ENCODE results near the gene SLC4A7.
"Not testable (repeated sequence)": the region's sequence is repeated elsewhere in the genome, so short reads cannot be mapped to it uniquely, and the experiment has no call there.

SLC4A7 gene

DNA sequence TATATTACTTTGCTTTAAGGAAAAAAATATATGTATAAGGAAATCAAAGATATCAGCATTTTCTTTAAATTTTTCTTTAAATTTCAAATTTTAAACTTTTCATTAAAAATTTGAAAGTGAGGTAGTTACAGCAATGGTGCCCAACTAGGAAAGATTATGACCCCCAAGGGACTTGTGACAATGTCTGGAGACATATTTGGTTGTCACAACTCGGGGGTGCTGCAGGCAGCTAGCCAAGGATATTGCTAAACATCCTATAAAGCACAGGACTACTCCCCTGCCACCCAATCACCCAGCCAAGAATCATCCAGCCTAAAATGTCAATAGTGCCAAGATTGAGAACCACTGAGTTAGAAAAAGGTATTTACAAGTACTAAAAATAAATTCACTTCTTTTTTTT lies 57.3 kb downstream of the SLC4A7 start:
- no peak for DNase-seq

DNA sequence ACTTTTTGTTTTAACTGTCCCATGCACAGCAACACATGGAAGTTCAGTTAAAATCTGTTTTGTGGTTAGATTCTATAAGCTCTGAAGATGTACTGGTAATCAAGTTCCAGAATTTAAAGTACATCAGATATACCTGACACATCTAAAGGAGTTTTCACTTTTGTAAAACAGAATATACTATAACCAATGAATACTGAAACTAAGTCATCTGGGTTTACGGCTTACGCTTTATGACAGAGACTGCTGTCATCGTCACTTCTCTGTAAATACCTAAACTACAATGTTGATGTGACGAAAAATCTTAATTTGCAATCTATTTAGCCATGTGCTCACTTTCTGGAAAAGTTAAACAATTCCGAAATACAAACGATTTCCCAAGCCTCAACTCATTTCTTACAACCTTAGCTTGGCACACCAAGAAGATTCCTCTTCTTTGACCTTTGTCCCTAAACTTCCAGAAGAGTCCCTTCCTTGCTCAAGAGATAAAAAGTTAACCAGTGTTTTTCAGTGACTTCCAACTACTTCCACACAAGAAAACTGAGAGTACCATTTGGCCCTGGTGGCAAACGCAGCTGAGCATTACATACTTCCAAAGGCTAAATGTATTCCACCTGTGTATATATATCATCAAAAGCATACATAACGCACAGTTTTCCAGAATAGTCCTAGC lies 58.2 kb downstream of the SLC4A7 start:
- no peak for DNase-seq

DNA sequence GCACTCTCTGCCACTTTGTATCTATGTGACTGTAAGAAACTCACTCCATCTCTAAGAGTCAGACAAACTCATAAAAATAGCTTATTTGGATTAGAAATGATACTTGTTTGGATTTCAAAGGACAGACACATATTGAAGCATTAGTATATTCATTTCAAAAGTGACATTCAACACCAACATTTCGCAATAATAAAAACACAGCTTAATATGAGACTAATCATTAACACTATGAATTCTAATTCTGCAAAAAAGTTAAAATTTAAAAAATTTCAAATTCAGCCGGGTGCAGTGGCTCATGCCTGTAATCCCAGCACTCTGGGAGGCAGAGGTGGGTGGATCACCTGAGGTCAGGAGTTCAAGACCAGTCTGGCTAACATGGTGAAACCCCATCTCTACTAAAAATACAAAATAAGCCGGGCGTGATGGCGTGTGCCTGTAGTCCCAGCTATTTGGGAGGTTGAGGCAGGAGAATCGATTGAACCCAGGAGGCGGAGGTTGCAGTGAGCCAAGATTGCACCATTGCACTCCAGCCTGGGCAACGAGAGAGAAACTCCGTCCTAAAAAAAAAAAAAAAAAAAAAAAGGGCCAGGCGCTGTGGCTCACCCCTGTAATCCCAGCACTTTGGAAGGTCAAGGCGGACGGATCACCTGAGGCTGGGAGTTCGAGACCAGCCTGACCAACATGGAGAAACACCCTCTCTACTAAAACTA lies 59.2 kb downstream of the SLC4A7 start:
- DNase-seq: not testable (repeated sequence)

DNA sequence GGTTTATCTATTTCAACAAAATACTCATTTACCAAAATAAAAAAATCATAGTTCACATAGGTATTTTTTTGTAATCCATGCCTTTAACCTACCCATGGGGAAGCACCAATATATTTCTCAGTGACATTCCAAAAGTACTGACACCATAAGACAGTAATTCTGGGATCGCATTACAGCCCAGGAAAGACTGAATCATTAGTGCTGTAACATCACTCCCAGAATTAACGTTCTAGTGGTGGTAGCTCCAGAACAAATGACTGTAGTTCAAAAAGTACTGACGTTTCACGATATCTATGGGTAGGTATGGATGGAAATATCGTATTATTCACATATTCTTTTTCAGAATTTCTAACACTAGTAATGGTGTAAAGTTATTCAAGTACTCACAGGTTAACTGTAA lies 60.7 kb downstream of the SLC4A7 start:
- DNase-seq: no peak

DNA sequence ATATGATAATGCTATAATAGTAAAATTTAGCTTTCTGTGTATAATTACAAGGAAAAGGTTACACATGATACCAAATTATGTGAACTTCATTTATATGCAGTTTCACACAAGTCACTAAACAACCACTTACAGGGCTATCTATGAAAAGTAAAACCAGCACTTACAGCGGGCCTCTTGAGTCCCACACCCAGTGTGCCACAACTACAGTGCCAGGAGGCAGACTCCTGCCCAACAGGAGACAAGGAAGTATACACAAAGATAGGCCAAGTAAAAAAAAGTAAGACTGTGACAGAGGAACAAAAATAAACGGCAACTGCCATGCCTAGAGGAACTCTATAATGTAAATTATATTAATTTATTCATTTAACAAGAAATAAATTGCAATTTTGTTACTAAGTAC lies 61.6 kb downstream of the SLC4A7 start:
- no peak for DNase-seq

DNA sequence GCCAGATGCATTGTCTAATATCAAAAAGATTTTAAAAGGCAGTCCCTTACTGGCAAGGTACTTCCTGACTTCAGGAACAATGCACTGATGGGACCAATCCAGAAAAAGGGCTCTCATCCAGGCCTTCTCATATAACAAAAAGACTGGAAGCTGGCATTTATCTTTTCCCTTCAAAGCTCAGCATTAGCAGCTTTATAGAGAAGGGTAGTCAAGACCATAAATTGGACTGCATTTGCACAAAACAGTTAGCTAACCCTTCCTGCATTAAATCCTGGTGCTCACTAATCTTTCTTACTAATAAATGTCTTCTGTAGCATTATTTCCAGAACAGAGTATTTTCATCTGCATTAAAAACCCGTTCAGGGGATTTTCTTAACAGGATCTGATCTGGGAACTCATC lies 69.0 kb downstream of the SLC4A7 start:
- DNase-seq: no peak

DNA sequence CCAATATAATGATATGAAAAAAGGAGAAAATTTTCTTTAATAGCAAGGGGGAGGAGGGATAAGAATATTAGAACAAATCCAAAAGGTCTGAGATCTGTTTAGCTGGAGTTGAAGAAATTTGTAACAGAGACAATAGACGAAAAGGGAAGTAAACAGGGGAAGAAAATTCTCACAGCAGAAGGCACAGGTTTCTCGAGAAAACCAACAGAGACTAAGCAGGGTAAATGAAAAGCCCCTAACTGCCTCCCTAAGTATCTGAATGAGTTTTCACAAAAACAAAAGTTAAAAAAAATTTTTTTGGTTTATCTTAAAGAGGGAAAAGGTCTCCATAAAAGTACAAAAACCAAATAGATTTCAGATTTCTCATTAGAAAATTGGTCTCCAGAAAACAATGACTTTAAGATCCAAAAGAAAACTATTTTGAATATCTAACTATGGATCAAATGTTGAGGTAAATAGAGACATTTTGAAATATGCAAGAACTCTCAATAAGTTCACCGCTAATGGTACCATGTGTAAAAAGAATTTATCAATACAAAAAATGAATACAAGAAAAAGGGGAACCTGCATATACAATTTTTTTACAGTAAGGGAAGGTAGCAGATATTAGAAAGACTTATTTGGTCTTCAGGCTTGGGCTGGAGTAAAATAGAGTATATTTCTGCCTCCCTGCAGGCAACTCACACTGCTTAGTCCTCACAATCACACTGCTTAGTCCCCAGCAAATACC lies 91.1 kb downstream of the SLC4A7 start:
- no peak for DNase-seq

DNA sequence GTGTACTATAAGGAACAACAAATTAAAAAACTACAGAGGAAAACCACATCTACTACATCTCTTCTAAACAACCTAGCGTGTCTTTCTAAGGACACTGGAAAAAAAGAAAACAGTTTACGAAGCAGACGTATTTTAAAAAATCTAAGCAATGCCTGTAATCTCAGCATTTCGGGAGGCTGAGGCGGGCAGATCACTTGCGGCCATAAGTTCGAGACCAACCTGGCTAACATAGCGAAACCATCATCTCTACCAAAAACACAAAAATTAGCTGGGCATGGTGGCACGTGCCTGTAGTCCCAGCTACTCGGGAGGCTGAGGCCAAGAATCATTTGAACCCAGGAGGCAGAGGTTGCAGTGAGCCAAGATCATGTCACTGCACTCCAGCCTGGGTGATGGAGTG lies 91.8 kb downstream of the SLC4A7 start:
- not testable (repeated sequence) for DNase-seq

DNA sequence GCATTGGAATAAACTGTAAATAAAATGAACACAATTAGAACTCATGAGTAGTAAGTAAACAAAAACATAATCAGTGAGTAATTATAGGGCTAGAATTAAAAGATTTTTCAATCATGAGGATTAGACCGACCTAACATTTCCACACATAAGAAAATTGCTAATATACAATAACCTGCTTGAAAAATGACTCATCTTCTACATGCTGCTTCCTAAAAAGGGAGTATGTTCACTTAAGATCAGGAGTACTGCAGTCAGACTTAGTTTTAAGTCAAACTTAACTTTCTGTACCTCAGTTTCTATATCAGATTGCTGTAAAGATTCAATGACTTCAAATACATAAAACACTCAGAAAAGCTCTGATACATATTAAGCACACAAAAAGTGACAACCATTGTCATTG lies 92.4 kb downstream of the SLC4A7 start:
- no peak for DNase-seq

DNA sequence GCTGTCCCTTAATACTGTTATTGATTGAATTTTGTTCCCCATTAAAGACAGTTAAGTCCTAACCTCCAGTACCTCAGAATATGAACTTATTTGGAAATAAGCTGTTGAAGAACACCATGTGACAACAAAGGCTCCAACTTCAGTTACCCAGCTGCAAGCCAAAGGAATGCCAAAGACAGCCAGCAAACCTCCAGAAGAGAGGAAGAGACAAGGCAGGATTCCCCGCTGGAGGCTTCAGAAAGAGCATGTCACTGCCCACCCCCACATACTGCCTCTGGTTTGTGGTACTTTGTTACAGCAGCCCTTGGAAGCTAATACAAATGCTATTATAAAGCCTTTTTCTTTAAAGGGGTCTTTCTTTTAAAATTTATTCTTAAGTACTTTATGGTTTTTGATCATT lies 96.6 kb downstream of the SLC4A7 start:
- DNase-seq: no peak

DNA sequence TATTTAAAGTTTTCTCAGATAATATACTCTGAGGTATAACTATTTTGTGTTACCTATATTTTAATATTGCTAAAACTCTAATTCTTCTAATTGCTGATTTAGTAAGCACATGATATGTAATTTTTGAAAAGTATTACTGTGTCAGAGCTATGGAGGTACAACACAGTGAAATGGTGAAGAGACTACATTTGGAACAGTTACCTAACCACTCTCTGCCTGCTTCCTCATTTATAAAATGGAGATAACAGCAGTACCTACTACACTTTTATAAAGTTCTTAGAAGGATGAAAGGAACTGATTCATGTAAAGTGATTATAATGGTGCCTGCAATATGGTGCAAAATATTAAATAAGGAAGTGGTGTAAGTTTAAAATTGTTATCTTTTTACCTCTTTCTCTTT lies 98.7 kb downstream of the SLC4A7 start:
- DNase-seq: no peak

DNA sequence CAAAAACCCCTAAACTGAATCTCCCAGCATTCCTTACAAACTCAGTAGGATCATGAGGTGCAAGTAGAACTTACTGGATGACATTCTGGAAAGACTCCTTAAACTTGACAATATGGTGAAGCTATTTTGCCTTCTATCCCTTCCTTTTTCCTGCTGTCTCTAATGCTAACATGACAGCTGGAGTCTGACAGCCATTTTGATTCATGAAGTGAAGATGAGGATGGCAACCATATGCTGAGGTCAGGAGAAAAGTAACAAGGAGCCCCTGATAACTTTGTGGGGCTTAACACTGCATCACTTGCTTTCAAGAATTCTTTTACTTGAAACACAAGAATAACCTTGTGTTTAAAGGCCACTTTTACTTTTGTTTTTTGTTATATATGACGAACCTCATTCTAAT lies 100.0 kb downstream of the SLC4A7 start:
- DNase-seq: no peak

DNA sequence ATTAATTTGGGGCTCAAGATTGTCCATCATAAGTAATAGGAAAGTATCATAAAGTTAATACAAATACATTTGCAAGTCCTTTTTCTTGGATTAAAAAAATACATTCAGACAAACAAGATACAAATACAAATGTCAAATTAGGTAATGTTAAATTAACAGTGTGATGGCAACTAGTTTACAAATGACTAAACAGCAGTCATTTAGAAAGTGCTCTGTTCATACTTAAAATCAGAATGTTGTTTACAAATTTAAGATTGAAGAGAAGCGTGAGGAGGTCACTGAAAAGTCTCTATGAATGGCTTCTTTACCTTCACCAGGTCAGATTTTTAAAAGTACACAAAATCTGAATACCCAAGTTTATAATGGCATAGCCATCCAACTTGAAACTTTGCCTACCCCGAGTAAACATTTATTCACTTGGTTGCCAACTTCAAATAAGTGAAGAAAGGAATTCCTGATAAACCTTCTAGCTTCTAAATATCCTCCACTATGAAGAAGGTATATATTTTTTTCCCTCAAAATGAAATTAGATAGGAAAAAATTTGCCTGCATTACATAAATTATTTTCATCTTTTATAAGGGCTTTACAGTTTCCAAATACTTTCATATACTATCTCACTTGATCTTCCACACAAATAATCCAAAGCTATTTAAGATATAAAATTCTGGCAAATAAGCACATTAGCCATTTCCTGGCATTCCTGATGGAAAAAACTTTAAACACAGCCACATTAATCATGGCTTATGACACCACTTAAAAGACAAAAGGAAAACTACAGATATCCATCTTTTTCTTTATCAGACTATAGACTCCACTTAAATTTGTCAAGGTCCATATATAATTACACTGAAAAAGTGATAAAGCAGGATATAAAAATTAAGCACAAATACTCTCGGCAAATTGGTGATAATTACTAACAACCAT lies 103.5 kb downstream of the SLC4A7 start:
- DNase-seq: no peak

DNA sequence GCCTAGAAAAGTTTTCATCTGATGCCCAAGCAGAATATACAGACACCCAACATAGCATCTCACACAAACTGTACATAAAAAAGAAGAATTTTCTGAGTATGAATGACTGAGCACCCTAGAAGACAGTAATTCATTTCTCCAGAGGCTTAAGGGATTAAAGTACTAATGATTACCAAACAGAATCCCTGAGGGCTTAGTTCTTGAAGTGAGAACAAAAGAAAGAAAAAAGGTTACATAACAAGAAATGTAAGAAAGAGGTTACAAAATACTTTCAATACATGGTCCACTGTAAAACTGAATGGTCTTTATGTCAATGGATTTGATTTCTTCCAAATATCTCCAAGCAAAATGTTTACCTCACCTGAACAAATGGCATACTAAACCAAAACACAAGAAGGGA lies 105.9 kb downstream of the SLC4A7 start:
- no peak for DNase-seq

DNA sequence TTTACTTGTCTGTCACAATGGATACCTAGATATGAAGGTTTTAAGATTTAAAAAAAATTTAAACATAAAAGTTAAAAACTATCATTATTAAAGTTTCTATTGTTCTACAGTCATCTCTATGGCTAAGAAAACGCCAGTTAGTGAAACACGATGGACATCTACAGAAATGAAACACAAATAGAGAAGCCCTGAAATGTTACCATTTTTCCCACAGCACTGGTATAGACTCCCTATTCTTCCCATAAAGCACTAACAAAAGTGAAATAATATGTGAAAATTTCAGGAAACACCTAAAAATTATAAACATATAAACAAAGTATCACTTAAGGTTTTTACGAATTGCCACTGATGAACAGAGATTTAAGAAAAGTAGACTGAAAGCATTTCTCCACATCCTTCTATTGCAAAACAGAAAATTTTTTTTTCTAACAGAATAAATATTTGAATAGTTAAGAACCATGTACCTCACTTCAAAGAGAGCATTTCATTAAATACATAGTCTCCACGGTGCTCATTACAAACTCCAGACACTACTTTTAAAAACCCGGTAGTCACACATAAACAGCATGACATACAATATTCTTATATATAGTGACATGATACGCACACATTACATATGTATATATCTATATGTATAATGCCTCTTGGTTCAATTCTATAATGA lies 107.9 kb downstream of the SLC4A7 start:
- no peak for DNase-seq

DNA sequence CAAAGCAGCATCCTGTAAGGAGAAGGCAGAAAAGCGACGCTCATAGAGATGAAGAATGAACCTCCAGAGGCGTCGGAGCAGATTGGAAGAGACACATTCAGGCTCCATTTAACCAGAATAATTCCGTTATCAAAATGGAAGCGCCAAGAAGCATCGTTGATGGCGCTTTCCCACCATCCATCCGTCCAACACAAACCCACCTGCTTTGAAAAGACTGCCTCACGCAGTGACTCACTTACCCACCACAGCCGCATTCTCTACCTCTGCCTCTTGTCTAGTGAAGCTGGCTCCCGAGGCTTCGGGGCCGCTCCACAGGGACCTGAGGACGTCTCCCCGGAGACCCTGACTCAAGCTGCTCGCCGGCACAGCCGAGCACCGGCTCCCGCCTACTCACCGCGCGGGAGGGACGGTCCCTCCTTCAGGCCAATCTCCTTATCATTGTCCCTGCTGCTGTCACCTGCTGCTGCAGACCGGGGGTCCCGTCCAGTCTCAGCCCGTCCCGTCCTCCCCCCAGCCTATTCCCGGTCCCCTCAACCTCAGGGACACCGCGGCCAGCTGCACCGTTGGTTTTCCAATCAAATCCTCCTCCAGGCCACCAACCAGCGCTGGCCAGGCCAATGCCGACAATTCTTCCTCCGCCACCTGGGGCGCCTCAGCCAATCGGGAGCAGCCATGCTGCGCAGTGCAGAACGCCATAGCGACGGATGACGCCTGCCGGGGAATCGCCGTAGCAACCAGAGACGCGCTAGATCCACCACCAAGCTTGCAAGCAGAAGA lies 115.2 kb downstream of the SLC4A7 start, which contains the start of gene NEK10:
Gene NEK10, minus strand, starts transcription at position 553 of the 777 bp plus-strand sequence. CDS start 16,501 bp downstream, outside the sequence.
- peak; percentile 63 for DNase-seq

DNA sequence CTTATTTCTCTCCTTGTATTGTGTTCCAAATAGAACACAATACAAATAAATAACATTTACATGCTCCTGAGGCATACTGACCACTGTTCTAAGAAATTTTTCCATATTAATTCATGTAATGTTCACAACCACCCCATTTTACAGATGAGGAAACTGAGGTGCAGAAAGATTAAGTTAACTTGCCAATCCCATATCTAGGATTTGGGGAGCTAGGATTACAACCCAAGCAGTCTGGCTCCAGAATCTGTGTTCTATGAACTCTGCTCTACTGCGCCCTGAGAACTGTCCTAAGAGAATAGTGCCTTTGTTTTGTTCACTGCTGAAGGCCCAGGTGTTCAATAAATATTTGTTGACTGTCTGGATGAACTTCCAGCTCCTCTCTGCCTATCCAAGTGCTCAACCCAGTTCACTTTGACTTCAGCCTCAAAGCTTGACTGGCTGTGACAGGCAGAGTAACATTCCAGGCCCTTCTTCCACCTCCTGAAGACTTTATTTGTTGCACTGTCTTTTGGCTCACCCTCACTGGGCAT lies 118.1 kb downstream of the SLC4A7 start:
- DNase-seq: no peak

DNA sequence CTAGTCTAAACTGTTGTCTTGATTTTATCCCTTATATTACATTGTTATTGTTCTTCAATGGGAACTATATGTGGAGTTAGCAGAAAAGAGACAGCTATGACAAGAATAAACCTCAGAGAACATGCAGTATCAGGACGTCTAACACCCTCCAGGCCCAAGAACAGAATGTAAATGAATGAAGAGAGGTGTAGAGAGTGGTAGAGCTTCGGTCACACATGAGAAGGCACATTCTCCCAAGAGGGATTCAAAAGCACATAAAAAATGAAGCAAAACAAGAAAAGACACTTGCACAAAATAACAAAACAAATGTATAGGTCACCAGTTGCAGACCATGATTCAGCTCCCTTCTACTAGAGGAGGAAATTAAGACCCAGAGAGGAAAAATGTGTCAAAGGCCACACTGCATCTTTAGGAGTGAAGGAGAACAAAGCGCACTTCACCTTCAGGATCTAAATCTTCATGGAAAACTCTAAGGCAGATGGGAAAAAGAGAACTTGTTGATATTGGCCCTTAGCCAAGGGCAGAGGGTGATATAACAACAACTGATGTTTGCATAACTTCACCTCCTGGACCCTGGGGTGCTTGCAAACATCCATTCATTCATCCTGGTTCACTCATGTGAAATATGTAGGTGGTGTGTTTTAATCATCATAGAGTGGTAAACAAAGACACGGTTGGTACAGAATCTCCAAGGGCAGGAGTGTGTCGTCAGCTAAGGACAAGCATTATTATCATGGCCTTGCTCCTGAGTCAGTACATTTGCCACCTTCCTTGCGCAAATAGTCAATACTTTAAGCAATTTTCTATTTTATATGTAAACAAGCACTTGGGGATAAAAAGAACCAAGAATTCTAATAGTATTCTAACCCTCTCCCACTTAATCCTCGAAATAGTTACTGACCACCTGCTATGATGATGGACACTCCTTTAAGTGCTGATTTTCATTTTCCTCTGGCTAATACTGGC lies 123.8 kb downstream of the SLC4A7 start:
- DNase-seq: peak; percentile 46

DNA sequence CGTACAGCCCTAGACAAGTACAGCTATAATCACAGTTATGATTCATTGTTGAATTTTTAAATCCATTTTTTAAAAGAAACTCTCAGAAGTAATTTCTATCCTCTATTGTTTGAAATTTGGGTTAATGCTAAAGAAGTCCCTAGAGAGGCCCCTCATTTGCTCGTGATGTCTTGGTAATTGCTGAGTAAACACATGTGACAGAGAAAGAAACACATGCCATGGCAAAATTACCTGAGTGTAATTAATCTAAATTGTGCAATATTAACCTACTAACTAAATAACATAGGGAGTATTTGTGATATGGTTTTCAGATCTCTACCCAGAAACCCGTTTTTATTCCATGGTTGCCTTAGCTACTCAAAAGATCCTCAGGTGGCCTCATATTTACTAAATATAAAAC lies 125.8 kb downstream of the SLC4A7 start:
- no peak for DNase-seq

DNA sequence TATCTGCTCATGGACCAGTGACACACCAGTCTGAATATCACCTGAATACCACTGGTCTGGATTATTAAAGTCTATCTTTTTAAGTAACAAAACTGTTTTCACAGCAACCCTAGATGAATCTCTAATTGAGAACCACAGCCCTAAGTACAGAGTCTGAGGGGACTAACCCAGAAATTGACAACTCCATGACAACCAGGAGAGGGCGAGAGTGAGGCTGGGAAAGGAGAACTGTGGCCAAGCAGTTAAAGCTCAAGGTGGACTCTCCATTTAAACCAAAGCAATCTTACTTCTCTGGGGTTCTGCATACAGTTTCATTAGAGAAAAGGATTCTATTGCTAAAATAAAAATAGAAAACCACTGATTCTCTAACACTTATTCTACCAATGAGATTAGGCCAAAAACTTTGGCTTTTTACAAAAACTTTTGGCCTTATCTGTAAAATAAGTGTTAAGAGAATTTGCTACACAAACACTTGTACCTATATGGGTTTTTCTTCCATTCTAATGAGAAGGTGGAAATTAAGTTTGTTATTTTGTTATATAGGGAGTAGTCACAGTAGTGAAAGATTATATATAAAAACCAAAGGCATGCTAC lies 126.4 kb downstream of the SLC4A7 start:
- DNase-seq: peak; percentile 21
